GM23248 (cell line): ENCODE results near the gene MTPN. TPM values are rescaled to one million over a fixed set of nuclear protein-coding genes. Genes with fewer than 3 reads are reported as not detected.

Experiments
- DNase-seq: peaks from one replicate; pipeline ENCODE4 v3.0.0-alpha.2; 2015
- H2AFZ ChIP-seq: fragments of 200-600 bp; sonication (generic); 2 replicates; pipeline ENCODE4 v1.6.1; 2016; ENCODE audit warnings: antibody characterized with exemption
- H3F3A ChIP-seq: fragments of 200-600 bp; sonication (generic); 2 replicates; pipeline ENCODE4 v1.6.1; 2016; ENCODE audit warnings: mild to moderate bottlenecking, antibody characterized with exemption, mixed run types; ENCODE audit not compliant: insufficient read depth
- H3K27ac ChIP-seq: fragments of 200-600 bp; sonication (generic); 2 replicates; pipeline ENCODE4 v1.5.1; 2016; ENCODE audit warnings: mild to moderate bottlenecking
- H3K27me3 ChIP-seq: fragments of 200-600 bp; sonication (generic); replicated peaks from 2 replicates; pipeline ENCODE4 v1.6.1; 2016; ENCODE audit warnings: mild to moderate bottlenecking; ENCODE audit not compliant: insufficient read depth
- H3K36me3 ChIP-seq: fragments of 200-600 bp; sonication (generic); 2 replicates; pipeline ENCODE4 v1.6.1; 2016; ENCODE audit warnings: low read depth, mild to moderate bottlenecking
- H3K4me1 ChIP-seq: fragments of 200-600 bp; sonication (generic); 2 replicates; pipeline ENCODE4 v1.6.1; 2016; ENCODE audit warnings: mild to moderate bottlenecking; ENCODE audit not compliant: insufficient read depth
- H3K4me2 ChIP-seq: fragments of 200-600 bp; sonication (generic); one replicate; pipeline ENCODE4 v1.6.1; 2016; ENCODE audit warnings: mild to moderate bottlenecking; ENCODE audit not compliant: unreplicated experiment
- H3K4me3 ChIP-seq: fragments of 200-600 bp; sonication (generic); 2 replicates; pipeline ENCODE4 v1.5.1; 2016; ENCODE audit warnings: mild to moderate bottlenecking
- H3K79me2 ChIP-seq: fragments of 200-600 bp; sonication (generic); 2 replicates; pipeline ENCODE4 v1.6.1; 2016; ENCODE audit warnings: mild to moderate bottlenecking; ENCODE audit not compliant: insufficient read depth
- H3K9ac ChIP-seq: fragments of 200-600 bp; sonication (generic); 2 replicates; pipeline ENCODE4 v1.6.1; 2016; ENCODE audit warnings: mild to moderate bottlenecking
- H3K9me2 ChIP-seq: fragments of 200-600 bp; sonication (generic); 2 replicates; pipeline ENCODE4 v1.6.1; 2016; ENCODE audit warnings: mixed run types, mild to moderate bottlenecking, moderate library complexity; ENCODE audit not compliant: insufficient read depth
- H3K9me3 ChIP-seq: fragments of 200-600 bp; sonication (generic); one replicate; pipeline ENCODE4 v1.6.1; 2017; ENCODE audit warnings: low read depth
- H4K20me1 ChIP-seq: fragments of 200-600 bp; sonication (generic); 2 replicates; pipeline ENCODE4 v1.6.0; 2016; ENCODE audit not compliant: insufficient read depth
- EZH2 ChIP-seq: fragments of 200-600 bp; sonication (generic); IDR thresholded peaks from 2 replicates; pipeline ENCODE4 v1.6.1; 2018; ENCODE audit warnings: antibody characterized with exemption, mild to moderate bottlenecking; ENCODE audit not compliant: insufficient read depth, poor library complexity, severe bottlenecking
- EZH2phosphoT487 ChIP-seq: fragments of 200-600 bp; sonication (generic); IDR thresholded peaks from 2 replicates; pipeline ENCODE4 v1.6.1; 2018; ENCODE audit warnings: antibody characterized with exemption, moderate library complexity, mild to moderate bottlenecking, low read depth; ENCODE audit not compliant: insufficient read depth
- WGBS, 2 experiments: methylation state at CpG; one replicate each; pipeline ENCODE4 v1.1.6; 2015 to 2017; ENCODE audit warnings: low lambda C conversion rate in 2 of 2, low coverage in 1 of 2; ENCODE audit errors: missing lambda C conversion rate in 2 of 2; 5-methylcytosine and 5-hydroxymethylcytosine counted together
- in situ Hi-C: fragments of 300-500 bp; cut with MboI; formaldehyde crosslinking; loops from 2 replicates; pipeline ENCODE4 v1.15.0; 2020
- polyA plus RNA-seq: library from polyadenylated mRNA; unstranded; fragments of >200 nt; fragmentation: Nextera tagmentation; extraction: Ambion mirVana; gene quantifications from 2 replicates; pipeline ENCODE4 v1.2.1, GENCODE V29; 2016
- total RNA-seq: library from RNA; depleted of rRNA; stranded (reverse); fragments of >200 nt; shearing (Covaris generic); gene quantifications from 2 replicates; pipeline ENCODE4 v1.2.3, GENCODE V29; 2014

Gene MTPN
- total and polyA plus RNA-seq, 2 experiments from 2014 or later = 133 to 145 TPM

- in situ Hi-C loops = no loop called here
- H3K36me3 ChIP-seq = no peaks in the 10 kb centered on the region
- no peak overlapping the region for H3K4me2 ChIP-seq
- no peaks in the 10 kb centered on the region for H3F3A ChIP-seq
- no peak overlapping the region for H2AFZ ChIP-seq
- H3K79me2 ChIP-seq = no peaks in the 10 kb centered on the region
- no peaks in the 10 kb centered on the region for H3K9me3 ChIP-seq
- H3K9me2 ChIP-seq = no peaks in the 10 kb centered on the region; the same call in 1 of the 2 replicates
- no peaks in the 10 kb centered on the region for H4K20me1 ChIP-seq
- H3K4me3 ChIP-seq = no peak overlapping the region
- TF ChIP-seq EZH2phosphoT487 (no peak), EZH2 (no peak)
- no peaks in the 10 kb centered on the region for H3K4me1 ChIP-seq
- 86 to 90% methylated on average over 8 of the region's 8 CpGs for WGBS, 2 experiments
- no peak overlapping the region for H3K27ac ChIP-seq
- 0 out of 2 replicates have a peak, but pooled peaks cover 7% of the 10 kb centered on the region for H3K27me3 ChIP-seq
- no peak overlapping the region for H3K9ac ChIP-seq
- DNase-seq = no peak
Observed at GRCh38 chr7:136012238-136012637, 35.1 kb upstream of the MTPN start.

GRCh38 chr7:136009488-136010079 is 32.4 kb upstream of the MTPN start:
- Histone ChIP-seq H3K4me2 (no peak overlapping the region), H3K9me3 (no peaks in the 10 kb centered on the region), H3K36me3 (no peaks in the 10 kb centered on the region), H3K27ac (no peak overlapping the region), H2AFZ (peak overlapping the region; percentile 27; the same call in 1 of the 2 replicates), H3F3A (no peaks in the 10 kb centered on the region), H3K4me3 (no peak overlapping the region), H3K9me2 (no peaks in the 10 kb centered on the region), H3K79me2 (no peaks in the 10 kb centered on the region), H4K20me1 (no peaks in the 10 kb centered on the region), H3K4me1 (no peaks in the 10 kb centered on the region), H3K9ac (no peak overlapping the region), H3K27me3 (no peaks in the 10 kb centered on the region)
- no peak for TF ChIP-seq EZH2
- TF ChIP-seq EZH2phosphoT487 = no peak
- 25 to 29% methylated on average over 4 of the region's 4 CpGs for WGBS, 2 experiments
- in situ Hi-C loops = loop anchor here (5.0 kb wide), 1 partner anchor 207 kb away; no protein-coding TSS in a partner anchor
- peak; percentile 74 for DNase-seq

- in situ Hi-C loops = loop anchor here (5.0 kb wide), 1 partner anchor 204 kb away; no protein-coding TSS in a partner anchor
- TF ChIP-seq EZH2 (no peak), EZH2phosphoT487 (no peak)
- 87% methylated on average over 3 of the region's 3 CpGs for WGBS, 2 experiments
Observed at GRCh38 chr7:136006208-136006607, 29.0 kb upstream of the MTPN start.

GRCh38 chr7:136004083-136004482 is 26.9 kb upstream of the MTPN start:
- Histone ChIP-seq H4K20me1 (no peaks in the 10 kb centered on the region), H3K4me2 (no peak overlapping the region), H3K4me1 (no peaks in the 10 kb centered on the region), H3F3A (no peaks in the 10 kb centered on the region), H3K27me3 (no peaks in the 10 kb centered on the region), H3K4me3 (no peak overlapping the region), H3K27ac (no peak overlapping the region), H3K9ac (no peak overlapping the region), H3K9me3 (no peaks in the 10 kb centered on the region), H3K9me2 (no peaks in the 10 kb centered on the region), H3K36me3 (no peaks in the 10 kb centered on the region), H2AFZ (no peak overlapping the region), H3K79me2 (no peaks in the 10 kb centered on the region)
- TF ChIP-seq EZH2phosphoT487 (no peak), EZH2 (no peak)
- 53 to 56% methylated on average over 3 of the region's 3 CpGs for WGBS, 2 experiments
- DNase-seq = no peak
- in situ Hi-C loops = no loop called here

More at GRCh38 chr7:136006208-136006607, 29.0 kb upstream of the MTPN start:
- Histone ChIP-seq H3K9me2 (no peaks in the 10 kb centered on the region), H3K27me3 (no peaks in the 10 kb centered on the region), H3K36me3 (no peaks in the 10 kb centered on the region), H3F3A (no peaks in the 10 kb centered on the region), H3K4me2 (no peak overlapping the region), H4K20me1 (no peaks in the 10 kb centered on the region), H3K79me2 (no peaks in the 10 kb centered on the region), H3K4me3 (no peak overlapping the region), H3K9me3 (no peaks in the 10 kb centered on the region), H2AFZ (no peak overlapping the region), H3K9ac (no peak overlapping the region), H3K27ac (no peak overlapping the region), H3K4me1 (no peaks in the 10 kb centered on the region)
- DNase-seq = no peak

- Histone ChIP-seq H4K20me1 (no peaks in the 10 kb centered on the region), H3K9me2 (no peaks in the 10 kb centered on the region), H3K9ac (no peak overlapping the region), H3K27me3 (no peaks in the 10 kb centered on the region), H3K4me1 (0 out of 2 replicates have a peak, but pooled peaks cover 2% of the 10 kb centered on the region), H3K36me3 (no peaks in the 10 kb centered on the region), H2AFZ (no peak overlapping the region), H3K4me3 (no peak overlapping the region), H3K4me2 (no peak overlapping the region), H3F3A (no peaks in the 10 kb centered on the region), H3K9me3 (no peaks in the 10 kb centered on the region), H3K79me2 (no peaks in the 10 kb centered on the region), H3K27ac (no peak overlapping the region)
- in situ Hi-C loops = no loop called here
- TF ChIP-seq EZH2 (no peak), EZH2phosphoT487 (no peak)
- 6 to 9% methylated on average over 1 of the region's 1 CpG for WGBS, 2 experiments
- no peak for DNase-seq
Observed at GRCh38 chr7:136002802-136003201, 25.6 kb upstream of the MTPN start.
